Stimulated activated naive CD8-positive, alpha-beta T cell treated with anti-CD3 and anti-CD28 coated beads, Interleukin-15, amount 100 ng/mL, for 72 hours (primary cell): ENCODE results near the gene CTDSPL.

Experiments used
- ATAC-seq: fragments of 150-1000 bp; cut with Tn5 transposase; 2 replicates; pipeline ENCODE4 v1.10.0; 2021; ENCODE audit warnings: mild to moderate bottlenecking, moderate library complexity
- DNase-seq, 2 donors: peaks; one replicate each; pipeline ENCODE4 v3.0.0; 2021 to 2022
- H3K27ac Mint-ChIP-seq, 2 donors: one replicate each; pipeline ENCODE4 v1.8.0; 2022; ENCODE audit warnings: mild to moderate bottlenecking in 2 of 2, mixed read lengths in 2 of 2, moderate library complexity in 2 of 2
- H3K27me3 Mint-ChIP-seq: one replicate; pipeline ENCODE4 v1.8.0; 2022; ENCODE audit warnings: mixed read lengths
- H3K4me1 Mint-ChIP-seq: one replicate; pipeline ENCODE4 v1.8.0; 2022; ENCODE audit warnings: mild to moderate bottlenecking, mixed read lengths
- H3K4me3 Mint-ChIP-seq, 2 donors: one replicate each; pipeline ENCODE4 v1.8.0; 2022; ENCODE audit warnings: mild to moderate bottlenecking in 2 of 2, mixed read lengths in 2 of 2, moderate library complexity in 1 of 2
- H3K9me3 Mint-ChIP-seq, 2 donors: one replicate each; pipeline ENCODE4 v1.8.0; 2022; ENCODE audit warnings: mixed read lengths in 2 of 2

The CTDSPL gene

GRCh38 chr3:37910671-37911400 lies 49.2 kb downstream of the CTDSPL start:
- Mint-ChIP-seq H3K27ac (no peak overlapping the region), H3K27me3 (peaks cover 12% of the 10 kb centered on the region), H3K4me3 (no peak overlapping the region), H3K4me1 (peaks cover 28% of the 10 kb centered on the region), H3K9me3 (peaks cover 0 to 5% of the 10 kb centered on the region in 2 donors)
- no peak for DNase-seq
- ATAC-seq = no peak

- peaks cover 0 to 5% of the 10 kb centered on the region in 2 donors for H3K9me3 Mint-ChIP-seq
- H3K27ac Mint-ChIP-seq = no peak overlapping the region
- H3K4me3 Mint-ChIP-seq = no peak overlapping the region
- no peak for ATAC-seq
- DNase-seq = no peak
- peaks cover 15% of the 10 kb centered on the region for H3K4me1 Mint-ChIP-seq
- peaks cover 12% of the 10 kb centered on the region for H3K27me3 Mint-ChIP-seq
Measured at GRCh38 chr3:37912052-37912733, 50.5 kb downstream of the CTDSPL start.

- DNase-seq (no peak), ATAC-seq (no peak)
- Mint-ChIP-seq H3K4me3 (no peak overlapping the region), H3K9me3 (peaks cover 0 to 5% of the 10 kb centered on the region in 2 donors), H3K4me1 (peaks cover 1% of the 10 kb centered on the region), H3K27me3 (peaks cover 12% of the 10 kb centered on the region), H3K27ac (no peak overlapping the region)
Measured at GRCh38 chr3:37913522-37913921, 51.8 kb downstream of the CTDSPL start.

GRCh38 chr3:37916685-37917084 lies 55.0 kb downstream of the CTDSPL start:
- no peak overlapping the region for H3K4me3 Mint-ChIP-seq
- H3K9me3 Mint-ChIP-seq = peaks cover 0 to 5% of the 10 kb centered on the region in 2 donors
- DNase-seq (no peak), ATAC-seq (no peak)
- no peaks in the 10 kb centered on the region for H3K4me1 Mint-ChIP-seq
- H3K27me3 Mint-ChIP-seq = peaks cover under 1% of the 10 kb centered on the region
- no peak overlapping the region for H3K27ac Mint-ChIP-seq

GRCh38 chr3:37918627-37919026 lies 56.9 kb downstream of the CTDSPL start:
- Mint-ChIP-seq H3K4me1 (peaks cover 7% of the 10 kb centered on the region), H3K4me3 (no peak overlapping the region), H3K27ac (no peak overlapping the region), H3K9me3 (peaks cover 0 to 5% of the 10 kb centered on the region in 2 donors), H3K27me3 (no peaks in the 10 kb centered on the region)
- ATAC-seq = no peak
- DNase-seq = no peak

GRCh38 chr3:37920156-37920699 lies 58.5 kb downstream of the CTDSPL start:
- H3K27ac Mint-ChIP-seq = no peak overlapping the region
- H3K4me3 Mint-ChIP-seq = no peak overlapping the region
- no peaks in the 10 kb centered on the region for H3K27me3 Mint-ChIP-seq
- ATAC-seq (no peak), DNase-seq (no peak)
- H3K9me3 Mint-ChIP-seq = peaks cover 0 to 2% of the 10 kb centered on the region in 2 donors
- H3K4me1 Mint-ChIP-seq = peaks cover 7% of the 10 kb centered on the region

GRCh38 chr3:37921025-37921424 lies 59.3 kb downstream of the CTDSPL start:
- Mint-ChIP-seq H3K9me3 (no peaks in the 10 kb centered on the region), H3K27ac (no peak overlapping the region), H3K27me3 (no peaks in the 10 kb centered on the region), H3K4me3 (no peak overlapping the region), H3K4me1 (peaks cover 7% of the 10 kb centered on the region)
- ATAC-seq (no peak), DNase-seq (no peak)

GRCh38 chr3:37922721-37923568 lies 61.3 kb downstream of the CTDSPL start:
- Mint-ChIP-seq H3K4me3 (no peak overlapping the region), H3K27ac (peak overlapping the region in 1 of 2 donors; percentile 2), H3K9me3 (no peaks in the 10 kb centered on the region), H3K27me3 (no peaks in the 10 kb centered on the region), H3K4me1 (peaks cover 7% of the 10 kb centered on the region)
- ATAC-seq (peak; percentile 62), DNase-seq (no peak)

- Mint-ChIP-seq H3K9me3 (no peaks in the 10 kb centered on the region), H3K4me3 (no peak overlapping the region), H3K27me3 (no peaks in the 10 kb centered on the region), H3K4me1 (peaks cover 7% of the 10 kb centered on the region), H3K27ac (no peak overlapping the region)
- no peak for ATAC-seq
- DNase-seq = no peak
Measured at GRCh38 chr3:37923569-37924040, 61.9 kb downstream of the CTDSPL start.

- Mint-ChIP-seq H3K27ac (no peak overlapping the region), H3K9me3 (peaks cover 0 to 6% of the 10 kb centered on the region in 2 donors), H3K4me3 (no peak overlapping the region), H3K27me3 (no peaks in the 10 kb centered on the region), H3K4me1 (peaks cover 7% of the 10 kb centered on the region)
- no peak for DNase-seq
- ATAC-seq = peak; percentile 9
Measured at GRCh38 chr3:37924453-37924852, 62.8 kb downstream of the CTDSPL start.

GRCh38 chr3:37925157-37925556 lies 63.5 kb downstream of the CTDSPL start:
- H3K4me3 Mint-ChIP-seq = no peak overlapping the region
- H3K27ac Mint-ChIP-seq = no peak overlapping the region

GRCh38 chr3:37926611-37927010 lies 64.9 kb downstream of the CTDSPL start:
- ATAC-seq (no peak), DNase-seq (no peak)
- H3K4me1 Mint-ChIP-seq = peaks cover 7% of the 10 kb centered on the region
- peaks cover 3% of the 10 kb centered on the region for H3K27me3 Mint-ChIP-seq
- H3K27ac Mint-ChIP-seq = no peak overlapping the region
- no peak overlapping the region for H3K4me3 Mint-ChIP-seq
- peaks cover 0 to 9% of the 10 kb centered on the region in 2 donors for H3K9me3 Mint-ChIP-seq

More at GRCh38 chr3:37925157-37925556, 63.5 kb downstream of the CTDSPL start:
- peak; percentile 12 for ATAC-seq
- DNase-seq = no peak
- Mint-ChIP-seq H3K27me3 (no peaks in the 10 kb centered on the region), H3K9me3 (peaks cover 0 to 9% of the 10 kb centered on the region in 2 donors), H3K4me1 (peaks cover 7% of the 10 kb centered on the region)

GRCh38 chr3:37930495-37930894 lies 68.8 kb downstream of the CTDSPL start:
- no peaks in the 10 kb centered on the region for H3K4me1 Mint-ChIP-seq
- H3K9me3 Mint-ChIP-seq = peaks cover 0 to 9% of the 10 kb centered on the region in 2 donors
- ATAC-seq (no peak), DNase-seq (no peak)
- H3K4me3 Mint-ChIP-seq = no peak overlapping the region
- H3K27me3 Mint-ChIP-seq = peaks cover 11% of the 10 kb centered on the region
- no peak overlapping the region for H3K27ac Mint-ChIP-seq

- H3K27me3 Mint-ChIP-seq = peaks cover 14% of the 10 kb centered on the region
- no peaks in the 10 kb centered on the region for H3K4me1 Mint-ChIP-seq
- ATAC-seq (no peak), DNase-seq (no peak)
- H3K9me3 Mint-ChIP-seq = peaks cover 0 to 9% of the 10 kb centered on the region in 2 donors
- H3K4me3 Mint-ChIP-seq = no peak overlapping the region
- no peak overlapping the region for H3K27ac Mint-ChIP-seq
Measured at GRCh38 chr3:37932505-37932904, 70.8 kb downstream of the CTDSPL start.

GRCh38 chr3:37934631-37935289 lies 73.1 kb downstream of the CTDSPL start:
- peaks cover 27% of the 10 kb centered on the region for H3K27me3 Mint-ChIP-seq
- no peak overlapping the region for H3K27ac Mint-ChIP-seq
- H3K4me1 Mint-ChIP-seq = no peaks in the 10 kb centered on the region
- no peak overlapping the region for H3K4me3 Mint-ChIP-seq
- no peak for ATAC-seq
- no peaks in the 10 kb centered on the region for H3K9me3 Mint-ChIP-seq
- no peak for DNase-seq
